Pons (tissue), 1 donor: Measurements from ENCODE around the gene MCM10.
"Not testable (repeated sequence)": the region's sequence is repeated elsewhere in the genome, so short reads cannot be mapped to it uniquely, and the experiment has no call there.

ENCODE experiments used
- DNase-seq: peaks from one replicate; pipeline ENCODE4 v3.0.0-alpha.2; 2016; ENCODE audit warnings: low spot score

The MCM10 gene

DNA sequence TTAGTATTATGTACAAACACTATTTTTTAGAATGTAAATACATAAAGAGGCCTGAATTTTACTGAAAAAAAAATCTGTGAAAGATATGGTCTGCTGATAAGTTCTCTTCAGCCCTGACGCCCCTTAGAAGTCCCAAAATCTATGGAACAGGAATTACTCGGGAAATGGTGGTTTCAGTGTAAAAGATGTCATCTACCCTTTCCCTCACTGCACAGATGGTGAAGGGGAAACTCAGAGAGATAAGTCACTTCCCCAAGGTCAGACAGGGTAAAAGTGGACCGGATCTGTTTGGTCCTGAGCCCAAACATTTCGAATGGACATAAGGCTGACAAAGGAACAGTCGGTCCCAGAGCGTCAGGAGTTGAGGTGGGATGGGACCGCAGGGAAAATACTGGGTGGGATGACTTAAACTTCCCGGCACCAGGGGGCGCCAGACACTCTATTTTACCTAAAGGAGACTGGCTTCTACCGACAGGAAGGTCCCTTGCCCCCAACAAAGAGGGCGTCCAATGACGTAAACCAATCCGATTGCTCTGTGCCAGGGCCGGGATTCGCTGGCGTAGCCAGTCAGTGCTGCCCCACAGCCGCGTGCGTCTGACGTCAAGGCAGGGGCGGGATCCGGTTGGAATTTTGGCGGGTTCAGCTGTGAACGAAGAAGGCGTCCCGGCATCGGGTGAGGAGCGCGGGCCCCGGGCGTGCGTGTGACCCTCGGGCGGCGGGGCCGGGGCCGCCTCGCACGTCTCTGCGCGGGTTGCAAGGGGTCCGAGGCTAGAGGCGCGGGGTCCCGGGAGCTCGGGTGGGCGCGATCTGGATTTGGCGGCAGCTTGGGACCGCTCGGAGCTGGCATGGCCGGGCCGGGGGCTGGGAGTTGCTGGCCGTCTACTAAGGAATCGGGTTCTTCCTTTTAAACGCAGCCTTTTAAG lies at the start of gene MCM10:
Gene MCM10 (plus strand): TSS at position 625 of the 923 bp plus-strand sequence. CDS start 2,645 bp downstream, outside the sequence.
- peak; percentile 99 for DNase-seq

DNA sequence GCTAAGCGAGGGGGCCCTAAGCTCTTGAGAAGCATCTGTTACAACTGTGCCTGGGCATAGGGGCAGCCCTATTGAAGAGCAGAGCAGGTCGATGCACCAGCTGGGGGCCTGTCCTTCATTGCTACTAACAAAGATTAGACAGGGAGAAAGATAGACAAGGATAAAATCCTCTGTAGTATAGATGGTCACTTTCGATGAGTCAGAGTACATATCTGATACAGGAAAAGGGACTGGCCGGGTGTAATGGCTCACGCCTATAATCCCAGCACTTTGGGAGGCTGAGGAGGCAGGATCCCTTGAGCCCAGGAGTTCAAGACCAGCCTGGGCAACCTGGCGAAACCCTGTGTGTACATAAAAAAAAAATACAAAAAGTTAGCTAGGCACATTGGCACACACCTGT lies 47.8 kb upstream of the MCM10 start:
- DNase-seq: no peak

DNA sequence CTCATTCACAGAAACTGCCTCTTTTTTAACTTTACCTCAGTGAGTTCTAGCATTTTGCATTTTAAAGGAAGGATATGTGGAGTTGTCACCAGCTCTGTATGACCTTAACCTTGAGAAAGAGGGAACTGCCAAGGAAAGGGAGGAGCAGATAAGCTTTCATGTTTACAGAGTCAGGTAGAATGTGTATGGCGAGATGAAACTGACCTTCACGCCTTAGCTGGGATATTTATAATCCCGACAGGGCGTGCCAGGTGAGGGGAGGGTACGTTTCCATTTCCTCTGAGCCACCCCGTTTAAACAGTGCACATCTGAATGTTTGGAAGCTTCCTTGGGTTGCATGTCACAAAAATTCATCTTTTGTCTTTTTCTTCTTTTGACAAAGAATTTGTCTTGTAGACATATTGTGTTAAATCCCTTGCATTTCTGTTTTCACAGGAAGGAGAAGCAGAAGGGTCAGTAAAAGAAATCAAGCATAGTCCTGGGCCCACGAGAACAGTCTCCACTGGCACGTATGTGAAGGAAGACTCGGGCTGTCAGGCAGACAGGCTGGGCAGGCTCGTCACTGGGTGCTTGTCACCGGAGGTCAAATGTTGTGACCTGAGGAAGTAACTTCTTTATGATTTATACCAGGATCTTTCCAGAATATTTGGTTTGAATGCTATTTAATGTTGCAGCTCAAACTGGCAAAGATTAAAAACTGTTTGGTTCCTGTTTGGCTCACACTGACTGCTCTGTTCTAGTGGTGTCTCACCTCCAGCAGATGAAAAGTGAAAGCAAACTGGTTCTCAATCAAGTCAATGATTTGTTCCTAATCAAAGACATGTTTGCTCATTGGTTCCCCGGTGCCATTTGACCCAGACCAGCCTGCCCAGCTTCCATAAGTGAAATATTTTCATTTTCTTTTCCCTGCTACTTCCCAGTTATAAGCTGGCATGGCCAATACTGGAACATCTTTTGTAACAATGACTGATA lies 45.2 kb upstream of the MCM10 start:
- no peak for DNase-seq

DNA sequence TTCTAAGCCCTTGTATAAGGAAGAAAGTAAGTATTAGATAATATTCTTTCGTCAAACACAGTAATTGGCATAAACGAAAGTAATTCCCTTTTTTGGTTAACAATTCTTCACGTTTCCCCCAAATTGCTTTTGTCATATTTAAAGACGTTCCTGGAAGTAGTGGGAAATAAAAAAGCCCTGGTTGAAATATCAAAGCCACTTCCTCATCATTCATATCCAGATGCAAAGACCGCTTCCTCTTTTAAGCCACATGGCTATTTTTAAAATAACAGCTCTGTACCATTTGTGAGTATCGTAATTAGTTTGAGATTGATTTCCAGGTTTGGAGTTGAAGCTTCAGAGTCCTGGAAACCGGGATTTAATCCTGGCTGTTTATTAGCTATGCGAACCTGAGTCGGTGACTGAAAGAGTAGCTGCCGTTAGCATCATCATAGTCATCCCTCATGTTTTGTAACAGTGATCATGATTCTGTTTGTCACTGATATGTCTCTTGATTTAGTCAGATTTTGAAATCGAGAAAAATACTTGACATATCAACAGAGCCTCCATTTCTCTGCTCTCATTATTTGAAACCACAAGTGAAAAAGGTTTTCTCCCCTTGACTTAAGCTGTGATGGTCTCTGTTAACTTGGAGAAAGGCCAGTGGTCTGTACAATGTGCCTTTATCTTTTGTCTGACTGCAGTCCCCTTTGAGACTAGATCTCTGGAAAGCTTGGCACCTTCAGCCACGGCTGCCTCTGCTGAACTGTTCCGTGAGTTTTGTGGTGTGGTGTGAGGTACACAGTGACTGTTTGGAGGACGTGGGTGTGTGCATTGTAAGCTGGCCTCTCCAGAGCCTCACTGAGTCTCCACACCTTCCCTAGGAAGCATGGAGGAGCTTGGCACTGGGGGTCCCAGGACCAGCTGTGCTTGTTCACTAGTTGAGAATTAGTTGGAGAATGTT lies 43.2 kb upstream of the MCM10 start:
- DNase-seq: peak; percentile 73

DNA sequence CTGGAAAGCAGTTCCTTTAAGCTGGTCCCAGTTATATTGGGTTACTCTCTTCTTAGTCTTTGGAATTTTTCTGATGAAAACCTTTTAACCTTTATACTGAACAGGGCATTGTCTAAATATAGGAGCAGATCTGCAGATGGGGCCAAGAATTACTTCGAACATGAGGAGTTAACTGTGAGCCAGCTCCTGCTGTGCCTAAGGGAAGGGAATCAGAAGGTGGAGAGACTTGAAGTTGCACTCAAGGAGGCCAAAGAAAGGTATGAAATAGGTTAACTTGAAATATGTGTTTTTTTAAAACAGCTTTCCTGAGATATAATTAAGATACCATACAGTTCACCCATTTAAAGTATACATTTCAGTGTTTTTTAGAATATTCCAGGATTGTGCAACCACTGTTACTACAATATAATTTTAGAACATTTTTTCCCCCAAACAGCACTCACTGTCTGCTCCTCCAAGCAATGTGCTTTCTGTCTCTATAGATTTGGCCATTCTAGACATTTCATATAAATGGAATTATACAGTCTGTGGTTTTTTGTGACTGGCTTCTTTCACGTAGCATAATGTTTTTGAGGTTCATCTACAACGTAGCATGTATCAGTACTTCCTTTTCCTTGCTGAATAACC lies 42.5 kb upstream of the MCM10 start:
- no peak for DNase-seq

GRCh38 chr10:13120786-13121499 lies 40.4 kb upstream of the MCM10 start:
- DNase-seq: no peak

DNA sequence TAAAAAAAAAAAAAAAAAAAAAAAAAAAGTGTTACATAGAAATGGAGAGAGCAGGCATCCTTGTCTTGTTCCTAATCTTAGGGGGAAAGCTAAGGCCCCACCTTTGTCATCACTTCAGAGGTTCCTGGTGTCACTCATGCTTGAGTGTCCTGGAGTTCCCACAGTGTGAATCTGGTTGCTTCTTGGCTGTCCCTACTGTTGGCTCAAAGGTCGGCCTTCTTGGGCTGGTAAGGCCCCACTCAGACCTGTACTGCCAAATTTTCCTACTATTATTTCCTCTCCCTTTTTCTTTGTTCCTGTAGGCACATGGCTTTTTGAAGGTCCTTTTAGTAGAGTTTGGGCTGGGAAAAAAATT lies 39.9 kb upstream of the MCM10 start:
- no peak for DNase-seq

DNA sequence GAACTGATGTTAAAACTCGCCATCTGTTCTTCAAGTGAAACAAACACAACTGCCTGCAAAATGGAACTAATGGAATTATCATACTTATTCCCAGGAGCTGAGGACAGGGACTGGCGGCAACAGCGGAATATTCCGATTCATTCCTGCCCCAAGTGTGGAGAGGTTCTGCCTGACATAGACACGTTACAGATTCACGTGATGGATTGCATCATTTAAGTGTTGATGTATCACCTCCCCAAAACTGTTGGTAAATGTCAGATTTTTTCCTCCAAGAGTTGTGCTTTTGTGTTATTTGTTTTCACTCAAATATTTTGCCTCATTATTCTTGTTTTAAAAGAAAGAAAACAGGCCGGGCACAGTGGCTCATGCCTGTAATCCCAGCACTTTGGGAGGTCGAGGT lies 24.7 kb upstream of the MCM10 start:
- no peak for DNase-seq

- DNase-seq: no peak
These were observed 22.2 kb upstream of the MCM10 start for GRCh38 chr10:13139150-13139549.

DNA sequence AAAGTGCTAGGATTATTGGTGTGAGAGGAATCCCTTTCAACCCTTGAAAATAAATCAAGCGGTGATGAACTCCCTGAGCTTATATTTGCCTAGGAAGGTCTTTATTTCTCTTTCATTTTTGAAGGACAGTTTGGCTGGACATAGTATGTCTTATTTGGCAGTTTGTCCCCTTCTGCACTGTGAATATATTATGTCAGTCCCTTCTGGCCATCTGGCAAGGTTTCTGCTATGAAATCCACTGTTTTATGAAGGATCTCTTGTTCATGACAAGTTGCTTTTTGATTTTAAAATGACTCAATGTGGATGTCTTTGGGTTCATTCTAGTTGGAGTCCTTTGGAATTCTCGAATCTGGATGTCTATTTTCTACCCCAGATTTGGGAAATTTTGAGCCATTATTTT lies 21.7 kb upstream of the MCM10 start:
- DNase-seq: no peak

DNA sequence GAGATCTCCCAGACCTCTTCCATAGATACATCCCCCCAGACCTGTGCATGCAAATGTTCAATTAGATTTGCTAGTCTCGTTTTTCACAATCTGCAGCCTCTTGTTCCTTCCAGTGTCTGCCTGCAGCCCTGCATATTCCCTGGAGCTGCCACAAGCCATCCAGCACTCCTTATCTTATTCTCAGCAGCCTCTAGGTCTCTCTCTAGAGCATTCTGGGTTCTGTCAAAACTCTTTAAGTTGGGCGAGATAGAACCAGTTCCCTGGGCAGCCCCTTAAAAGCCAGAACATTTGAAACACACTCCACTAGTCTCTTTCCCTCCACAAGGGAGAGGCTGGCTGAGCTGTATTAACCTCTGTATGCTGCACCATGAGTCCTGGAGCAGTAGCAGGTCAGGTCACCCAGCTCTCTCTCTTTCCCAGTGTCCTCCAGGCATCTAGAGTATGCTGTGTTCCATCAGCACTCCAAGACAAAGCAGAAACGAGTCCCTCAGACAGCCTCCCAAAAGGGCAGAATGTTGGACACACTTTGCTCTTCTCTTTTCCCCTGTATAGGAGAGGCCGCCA lies 20.6 kb upstream of the MCM10 start:
- DNase-seq: no peak

DNA sequence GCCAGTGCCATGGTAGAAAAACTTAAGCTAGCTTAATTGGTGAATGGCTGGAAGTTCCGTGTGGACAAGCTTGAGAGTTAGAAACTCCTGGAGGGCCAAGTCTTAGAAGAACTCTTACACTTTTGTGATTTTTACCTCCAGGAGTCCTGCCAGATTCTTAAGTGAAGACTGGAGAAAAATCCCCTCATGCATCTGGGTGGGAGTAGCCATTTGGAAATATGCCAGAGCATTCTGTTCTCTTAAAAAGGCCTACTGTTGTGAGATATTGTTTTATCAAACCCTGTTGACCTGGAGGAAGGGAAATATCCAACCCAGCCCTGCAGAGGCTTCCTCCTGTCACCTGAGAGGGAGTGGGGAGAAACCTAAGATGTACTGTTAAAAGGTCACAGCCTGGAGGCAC lies 17.6 kb upstream of the MCM10 start:
- no peak for DNase-seq

DNA sequence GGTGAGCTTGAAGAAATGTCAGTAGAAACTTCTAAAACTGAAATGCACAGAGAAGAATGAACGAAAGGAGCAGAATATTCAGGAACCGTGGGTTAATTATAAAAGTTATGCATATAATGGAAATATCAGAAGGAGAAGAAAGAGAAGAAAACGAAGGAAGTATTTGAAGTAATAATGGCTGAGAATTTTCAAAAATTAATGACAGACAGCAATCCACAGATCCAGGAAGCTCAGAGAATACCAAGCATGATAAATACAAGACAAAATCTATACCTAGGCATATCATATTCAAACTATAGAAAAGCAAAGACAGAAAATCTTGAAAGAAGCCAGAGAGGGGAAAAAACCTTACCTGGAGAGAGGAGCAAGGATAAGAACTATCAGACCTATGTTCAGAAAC lies 16.5 kb upstream of the MCM10 start:
- no peak for DNase-seq

- DNase-seq: no peak
These were observed 15.0 kb upstream of the MCM10 start for GRCh38 chr10:13146379-13146778.

- no peak for DNase-seq
These were observed 14.2 kb upstream of the MCM10 start for GRCh38 chr10:13147161-13147560.

- no peak for DNase-seq
These were observed 9.1 kb upstream of the MCM10 start for GRCh38 chr10:13152296-13152695.

DNA sequence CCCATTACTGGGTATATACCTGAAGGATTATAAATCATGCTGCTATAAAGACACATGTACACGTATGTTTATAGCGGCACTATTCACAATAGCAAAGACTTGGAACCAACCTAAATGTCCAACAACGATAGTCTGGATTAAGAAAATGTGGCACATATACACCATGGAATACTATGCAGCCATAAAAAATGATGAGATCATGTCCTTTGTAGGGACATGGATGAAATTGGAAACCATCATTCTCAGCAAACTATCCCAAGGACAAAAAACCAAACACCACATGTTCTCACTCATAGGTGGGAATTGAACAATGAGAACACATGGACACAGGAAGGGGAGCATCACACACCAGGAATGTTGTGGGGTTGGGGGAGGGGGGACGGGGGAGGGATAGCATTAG lies 5.5 kb upstream of the MCM10 start:
- not testable (repeated sequence) for DNase-seq

DNA sequence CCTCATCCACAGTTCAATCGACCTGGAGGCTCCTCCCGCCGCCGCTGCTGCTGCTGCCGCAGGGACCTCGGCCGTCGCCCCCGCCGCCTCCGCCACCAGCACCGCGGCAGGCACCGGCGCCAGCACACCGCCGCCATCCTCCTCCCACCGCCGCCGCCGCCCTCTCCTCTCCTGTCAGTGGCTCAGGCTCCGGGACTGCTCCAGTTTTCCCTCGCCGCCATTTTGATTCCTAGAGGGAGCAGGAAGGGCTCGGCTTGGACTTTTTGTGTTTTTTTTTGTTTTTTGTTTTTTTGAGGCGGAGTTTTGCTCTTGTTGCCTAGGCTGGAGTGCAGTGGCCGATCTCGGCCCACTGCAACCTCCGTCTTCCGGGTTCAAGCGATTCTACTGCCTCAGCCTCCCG lies 3.0 kb upstream of the MCM10 start:
- DNase-seq: no peak

DNA sequence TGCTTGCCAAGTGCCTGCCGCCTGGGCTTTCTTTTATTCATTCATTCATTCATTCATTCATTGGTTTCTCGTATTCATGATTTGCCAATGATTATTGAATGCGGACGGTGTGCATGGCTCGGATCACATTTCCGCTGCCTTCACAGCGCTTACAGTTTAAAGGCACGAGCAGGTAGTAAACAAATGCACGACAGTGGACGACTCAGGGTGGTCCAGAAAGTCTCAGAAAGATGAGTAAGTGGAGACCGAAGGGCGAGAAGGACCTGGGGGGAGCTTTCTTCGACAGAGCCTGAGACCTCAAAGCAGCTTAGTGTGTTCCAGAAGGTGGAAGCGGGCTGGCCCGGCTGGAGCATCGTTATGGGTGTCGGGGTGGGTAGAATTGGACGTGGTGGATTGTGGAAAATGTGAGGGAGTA lies 506 bp downstream of the MCM10 start:
- peak; percentile 4 for DNase-seq

DNA sequence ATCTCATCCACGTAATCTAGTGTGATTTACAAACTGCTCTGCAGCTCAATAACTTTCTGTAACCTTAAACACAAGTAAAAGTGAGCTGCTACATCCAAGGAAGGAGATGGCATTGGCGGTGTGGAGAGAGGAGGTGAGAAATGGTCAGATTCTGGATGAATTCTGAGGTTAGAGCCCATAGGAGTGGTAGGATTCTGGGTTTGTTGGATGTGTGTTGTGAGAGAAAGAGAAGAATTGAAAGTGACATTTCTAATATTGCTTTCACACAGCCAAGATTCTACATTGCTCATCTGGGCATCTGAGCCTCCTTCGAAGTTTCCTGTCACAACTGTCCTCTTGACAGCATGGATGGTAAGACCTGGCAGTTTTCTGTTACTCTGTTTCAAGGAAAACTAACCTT lies 2.5 kb downstream of the MCM10 start:
- no peak for DNase-seq
